GM12878 (cell line): ENCODE data around the gene SLC38A9. TPM values are rescaled to one million over a fixed set of nuclear protein-coding genes. Genes with fewer than 3 reads are reported as not detected.

Source experiments
- ATAC-seq: fragments of 200-7000 bp; cut with Tn5 transposase; 3 replicates; pipeline ENCODE4 v1.9.1; 2020; ENCODE audit warnings: mild to moderate bottlenecking, moderate library complexity
- BruUV-seq: library from RNA; stranded (reverse); fragments of 400-500 nt; replicated peaks from 2 replicates; lab custom pipeline; 2021; lab: Mats Ljungman, UMichigan
- CTCF ChIA-PET: fragments of 300-600 bp; sonication (Branson Sonifier 250); formaldehyde crosslinking; extraction: SDS; loops from one replicate; lab custom pipeline; 2021; ENCODE audit warnings: inconsistent platforms; lab: Yijun Ruan, JAX
- POLR2A ChIA-PET: fragments of 350-600 bp; formaldehyde crosslinking; extraction: SDS; loops from one replicate; lab custom pipeline; 2021; ENCODE audit warnings: inconsistent platforms; lab: Charles Lee
- RAD21 ChIA-PET: fragments of 300-600 bp; sonication (Branson Sonifier 250); formaldehyde crosslinking; loops from one replicate; lab custom pipeline; 2023; ENCODE audit warnings: antibody characterized with exemption; ENCODE audit not compliant: unreplicated experiment; lab: Charles Lee
- SMC1A ChIA-PET: fragments of 300-600 bp; sonication (Branson Sonifier 250); formaldehyde crosslinking; loops from one replicate; lab custom pipeline; 2023; ENCODE audit not compliant: unreplicated experiment, uncharacterized antibody; lab: Charles Lee
- DNase-seq: peaks from one replicate; pipeline ENCODE4 v3.0.0-alpha.2; 2011; ENCODE audit warnings: low read depth, low spot score
- FAIRE-seq: peaks from 3 replicates; lab custom pipeline; 2011; peaks lifted over from hg19 to GRCh38; lab: Jason Lieb, UNC
- H2AFZ ChIP-seq: 2 replicates; pipeline ENCODE4 v1.6.0; 2011; ENCODE audit warnings: low read depth, low read length, control low read depth; ENCODE audit not compliant: control insufficient read depth
- H3K27ac ChIP-seq: 2 replicates; pipeline ENCODE4 v1.5.1; 2011; ENCODE audit warnings: control low read depth; ENCODE audit not compliant: control insufficient read depth, insufficient read depth
- H3K27me3 ChIP-seq, 2 experiments: replicated peaks in 1 of 2; 2 replicates each; pipeline versions ENCODE4 v1.6.0 to v1.6.1; 2011; ENCODE audit warnings: low read length in 1 of 2; ENCODE audit not compliant: control insufficient read depth in 2 of 2, insufficient read depth in 2 of 2
- H3K36me3 ChIP-seq, 2 experiments: 2 replicates each; pipeline ENCODE4 v1.5.1; 2011; ENCODE audit warnings: low read length in 1 of 2; ENCODE audit not compliant: control insufficient read depth in 2 of 2, insufficient read depth in 2 of 2
- H3K4me1 ChIP-seq: 2 replicates; pipeline ENCODE4 v1.6.1; 2011; ENCODE audit warnings: mild to moderate bottlenecking, low read length, moderate library complexity, mixed read lengths; ENCODE audit not compliant: control insufficient read depth, insufficient read depth
- H3K4me2 ChIP-seq: 2 replicates; pipeline ENCODE4 v1.6.0; 2011; ENCODE audit warnings: control low read depth; ENCODE audit not compliant: control insufficient read depth, insufficient read depth
- H3K4me3 ChIP-seq: fragments of 200-600 bp; sonication (generic); 2 replicates; pipeline ENCODE4 v1.5.1; 2016
- H3K79me2 ChIP-seq: 2 replicates; pipeline ENCODE4 v1.6.0; 2011; ENCODE audit warnings: low read length; ENCODE audit not compliant: control insufficient read depth, insufficient read depth
- H3K9ac ChIP-seq: 2 replicates; pipeline ENCODE4 v1.8.0; 2011; ENCODE audit warnings: low read length, control low read depth, mixed read lengths; ENCODE audit not compliant: control insufficient read depth, insufficient read depth
- H3K9me3 ChIP-seq: replicated peaks from 3 replicates; pipeline ENCODE4 v1.5.1; 2011; ENCODE audit warnings: mild to moderate bottlenecking, low read length; ENCODE audit not compliant: control insufficient read depth, insufficient read depth
- H4K20me1 ChIP-seq: 2 replicates; pipeline ENCODE4 v1.6.0; 2011; ENCODE audit not compliant: control insufficient read depth, insufficient read depth
- CUX1 ChIP-seq: IDR thresholded peaks from 2 replicates; pipeline ENCODE4 v1.6.1; 2012; ENCODE audit warnings: improper control_type of control experiment, low read depth, low read length; ENCODE audit not compliant: insufficient replicate concordance
- JUNB ChIP-seq: IDR thresholded peaks from 2 replicates; pipeline ENCODE4 v1.6.1; 2016; ENCODE audit warnings: antibody characterized with exemption, mild to moderate bottlenecking
- MLLT1 ChIP-seq: fragments of 450-650 bp; IDR thresholded peaks from 2 replicates; pipeline ENCODE4 v1.6.1; 2016; ENCODE audit warnings: mild to moderate bottlenecking
- POLR2AphosphoS5 ChIP-seq: IDR thresholded peaks from 2 replicates; pipeline ENCODE4 v1.6.1; 2011; ENCODE audit warnings: mild to moderate bottlenecking, low read length, inconsistent platforms
- RAD21 ChIP-seq: IDR thresholded peaks from 2 replicates; pipeline ENCODE4 v1.6.1; 2011; ENCODE audit warnings: mild to moderate bottlenecking, low read depth, low read length, moderate library complexity; ENCODE audit not compliant: insufficient read depth
- SP1 ChIP-seq: IDR thresholded peaks from one replicate; pipeline ENCODE4 v1.6.1; 2011; ENCODE audit warnings: low read depth, low read length
- in situ Hi-C: fragments of 300-500 bp; cut with MboI; formaldehyde crosslinking; loops from 9 replicates; pipeline ENCODE4 v1.14.3; 2018; ENCODE audit warnings: mixed read lengths
- intact Hi-C: fragments of 100-400 bp; cut with micrococcal nuclease; formaldehyde crosslinking; loops from one replicate; pipeline ENCODE4 v1.14.2; 2022; ENCODE audit not compliant: unreplicated experiment
- polyA plus RNA-seq, 11 experiments: library from polyadenylated mRNA; depleted of rRNA in 4 of 11; unstranded in 6 of 11; stranded (reverse) in 5 of 11; fragments of >200 nt; fragmentation: Nextera tagmentation in 4 of 11; fragmentation: Illumina TruSeq in 1 of 11; extraction: Ambion mirVana in 4 of 11; extraction: Trizol in 1 of 11; gene quantifications; 1 replicate in 1 of 11; 2 replicates in 10 of 11; pipeline versions ENCODE4 v1.2.1 to v1.2.3, GENCODE V29; 2011 to 2016; ENCODE audit warnings: inconsistent platforms in 2 of 11, missing spikeins in 2 of 11, low read depth in 1 of 11
- total RNA-seq, 4 experiments: library from RNA; depleted of rRNA in 3 of 4; stranded (reverse); fragments of >200 nt in 3 of 4; fragmentation: Illumina TruSeq in 1 of 4; extraction: Trizol in 1 of 4; gene quantifications; 2 replicates each; pipeline versions ENCODE4 v1.2.1 to v1.2.3, GENCODE V29; 2013 to 2021

SLC38A9 gene
- total and polyA plus RNA-seq, 10 of the 15 experiments (the other 5 are each of a cell fraction or from before 2014, with no cell fraction given), result 8.5 to 35.1 (median 23.0) TPM

GRCh38 chr5:55636177-55636576, 75.9 kb downstream of the SLC38A9 start (continued):
- TF ChIP-seq JUNB, result no peak
- TF ChIP-seq MLLT1, result no peak
- TF ChIP-seq SP1, result no peak

GRCh38 chr5:55634866-55635265, 77.3 kb downstream of the SLC38A9 start:
- Histone ChIP-seq H3K4me2 (no peak overlapping the region), H3K4me1 (peaks cover 8% of the 10 kb centered on the region; the same call in 1 of the 2 replicates), H3K9ac (no peak overlapping the region), H3K27ac (no peak overlapping the region), H2AFZ (no peak overlapping the region), H3K4me3 (no peak overlapping the region), H4K20me1 (no peaks in the 10 kb centered on the region), H3K36me3 (peaks cover 0 to 4% of the 10 kb centered on the region in 2 experiments; a peak in 1 of 4 replicates), H3K79me2 (no peaks in the 10 kb centered on the region), H3K27me3 (no peaks in the 10 kb centered on the region), H3K9me3 (no peaks in the 10 kb centered on the region)
- no peak for ATAC-seq
- DNase-seq, result no peak
- SMC1A ChIA-PET, result interaction anchor here (0.8 kb wide), 1 partner anchor 31 kb away, joined by 3 read pairs; no protein-coding TSS in a partner anchor
- RAD21 ChIA-PET, result no interaction called here
- CTCF ChIA-PET, result no interaction called here
- BruUV-seq, result no TSS peak
- no peak for FAIRE-seq
- TF ChIP-seq POLR2AphosphoS5 (no peak), RAD21 (no peak), CUX1 (no peak)
- intact Hi-C loops, result no loop called here
- in situ Hi-C loops, result no loop called here
- POLR2A ChIA-PET, result no interaction called here
